Spinal cord (tissue), 10 donors: ENCODE data around the gene PGAM5. TPM values are rescaled to one million over a fixed set of nuclear protein-coding genes. Genes with fewer than 3 reads are reported as not detected.
A peak's percentile ranks its signal among the peaks of the same experiment; 100 is the strongest.
"Not testable (repeated sequence)": the region's sequence is repeated elsewhere in the genome, so short reads cannot be mapped to it uniquely, and the experiment has no call there.

Experiments used
- DNase-seq, 6 donors: peaks; one replicate each; pipeline versions ENCODE4 v3.0.0 to v3.0.0-alpha.2; 2013 to 2015; ENCODE audit warnings: low spot score in 6 of 6, low read depth in 4 of 6
- H3K27ac ChIP-seq: one replicate; pipeline ENCODE4 v1.5.1; 2013; ENCODE audit warnings: low read depth, low read length, control low read depth
- H3K27me3 ChIP-seq: one replicate; pipeline ENCODE4 v1.6.1; 2013; ENCODE audit warnings: low read length; ENCODE audit not compliant: control insufficient read depth, insufficient read depth
- H3K36me3 ChIP-seq: one replicate; pipeline ENCODE4 v1.6.1; 2013; ENCODE audit warnings: low read length; ENCODE audit not compliant: control insufficient read depth, insufficient read depth
- H3K4me1 ChIP-seq: one replicate; pipeline ENCODE4 v1.6.1; 2013; ENCODE audit warnings: low read length; ENCODE audit not compliant: control insufficient read depth, insufficient read depth
- H3K4me3 ChIP-seq: one replicate; pipeline ENCODE4 v1.5.1; 2013; ENCODE audit warnings: low read depth, low read length, control low read depth
- H3K9me3 ChIP-seq: one replicate; pipeline ENCODE4 v1.6.1; 2013; ENCODE audit warnings: low read length; ENCODE audit not compliant: control insufficient read depth, insufficient read depth
- WGBS: methylation state at CpG from one replicate; pipeline ENCODE4 v1.1.5; 2013; ENCODE audit warnings: missing lambda C conversion rate; ENCODE audit not compliant: insufficient coverage; 5-methylcytosine and 5-hydroxymethylcytosine counted together
- polyA plus RNA-seq, 2 donors: library from polyadenylated mRNA; unstranded; fragments of 120-200 nt; gene quantifications; one replicate each; pipeline ENCODE4 v1.2.1, GENCODE V29; 2013; ENCODE audit not compliant: insufficient read length in 2 of 2
- total RNA-seq, 2 donors: library from RNA; depleted of rRNA in 1 of 2; stranded (reverse); fragments of 120-200 nt in 1 of 2; fragments of >200 nt in 1 of 2; gene quantifications; one replicate each; pipeline versions ENCODE4 v1.2.3 to v1.2.4, GENCODE V29; 2013 to 2014
- donor health status: healthy.

PGAM5 gene
- total and polyA plus RNA-seq, 4 donors, result 19.9 to 34.8 (median 28.3) TPM

GRCh38 chr12:132687211-132688164 lies 23.2 kb upstream of the PGAM5 start, which contains the start of the genes POLE and PXMP2:
TSS of gene POLE (minus strand) at chr12:132687342. CDS start at chr12:132687315, 27 bp downstream.
TSS of gene PXMP2 (plus strand) at chr12:132687587. CDS start at chr12:132687671, 84 bp downstream.
- H3K36me3 ChIP-seq, result peaks cover 3% of the 10 kb centered on the region
- peak; percentile 85 to 99 (median 92) for DNase-seq
- H3K27me3 ChIP-seq, result no peaks in the 10 kb centered on the region
- H3K4me3 ChIP-seq, result peak within 1 kb of the TSS; percentile 46
- H3K4me1 ChIP-seq, result peaks cover 19% of the 10 kb centered on the region
- no peaks in the 10 kb centered on the region for H3K9me3 ChIP-seq
- under 1% methylated on average over 134 of the region's 134 CpGs for WGBS
- peak within 1 kb of the TSS; percentile 15 for H3K27ac ChIP-seq

- H3K4me1 ChIP-seq, result peaks cover 19% of the 10 kb centered on the region
- H3K9me3 ChIP-seq, result no peaks in the 10 kb centered on the region
- H3K36me3 ChIP-seq, result peaks cover 3% of the 10 kb centered on the region
- 68% methylated on average over 18 of the region's 18 CpGs for WGBS
- no peak overlapping the region for H3K27ac ChIP-seq
- no peak for DNase-seq
- H3K27me3 ChIP-seq, result no peaks in the 10 kb centered on the region
- H3K4me3 ChIP-seq, result peak overlapping the region; percentile 9
These were observed 21.4 kb upstream of the PGAM5 start for GRCh38 chr12:132689227-132689626.

GRCh38 chr12:132690112-132690511 lies 20.5 kb upstream of the PGAM5 start:
- peaks cover 19% of the 10 kb centered on the region for H3K4me1 ChIP-seq
- 79% methylated on average over 5 of the region's 9 CpGs for WGBS
- no peak overlapping the region for H3K27ac ChIP-seq

GRCh38 chr12:132692030-132692429 lies 18.6 kb upstream of the PGAM5 start:
- not testable (repeated sequence) for H3K4me1 ChIP-seq, H3K4me3 ChIP-seq, H3K9me3 ChIP-seq, H3K27me3 ChIP-seq, H3K27ac ChIP-seq, DNase-seq
- H3K36me3 ChIP-seq, result peaks cover 22% of the 10 kb centered on the region
- 100% methylated on average over 2 of the region's 3 CpGs for WGBS

More at GRCh38 chr12:132690112-132690511, 20.5 kb upstream of the PGAM5 start:
- no peaks in the 10 kb centered on the region for H3K27me3 ChIP-seq
- no peaks in the 10 kb centered on the region for H3K9me3 ChIP-seq
- no peak overlapping the region for H3K4me3 ChIP-seq
- peaks cover 3% of the 10 kb centered on the region for H3K36me3 ChIP-seq
- no peak for DNase-seq

GRCh38 chr12:132694888-132695287 lies 15.8 kb upstream of the PGAM5 start:
- peaks cover 38% of the 10 kb centered on the region for H3K36me3 ChIP-seq
- not testable (repeated sequence) for H3K27me3 ChIP-seq, H3K9me3 ChIP-seq, DNase-seq, H3K27ac ChIP-seq, H3K4me1 ChIP-seq, H3K4me3 ChIP-seq
- 97% methylated on average over 3 of the region's 3 CpGs for WGBS

- DNase-seq, result no peak
- WGBS, result 97% methylated on average over 12 of the region's 12 CpGs
- no peak overlapping the region for H3K4me3 ChIP-seq
- H3K4me1 ChIP-seq, result no peaks in the 10 kb centered on the region
- no peaks in the 10 kb centered on the region for H3K27me3 ChIP-seq
- H3K9me3 ChIP-seq, result no peaks in the 10 kb centered on the region
- H3K36me3 ChIP-seq, result peaks cover 37% of the 10 kb centered on the region
- no peak overlapping the region for H3K27ac ChIP-seq
These were observed 15.2 kb upstream of the PGAM5 start for GRCh38 chr12:132695431-132695830.

- DNase-seq, result no peak
- H3K36me3 ChIP-seq, result peaks cover 61% of the 10 kb centered on the region
- WGBS, result 97% methylated on average over 4 of the region's 5 CpGs
- no peaks in the 10 kb centered on the region for H3K9me3 ChIP-seq
- H3K4me3 ChIP-seq, result no peak overlapping the region
- H3K27ac ChIP-seq, result no peak overlapping the region
- H3K27me3 ChIP-seq, result no peaks in the 10 kb centered on the region
- no peaks in the 10 kb centered on the region for H3K4me1 ChIP-seq
These were observed 12.3 kb upstream of the PGAM5 start for GRCh38 chr12:132698341-132698740.

- peaks cover 78% of the 10 kb centered on the region for H3K36me3 ChIP-seq
- H3K9me3 ChIP-seq, result no peaks in the 10 kb centered on the region
- H3K27ac ChIP-seq, result no peak overlapping the region
- no peaks in the 10 kb centered on the region for H3K27me3 ChIP-seq
- DNase-seq, result no peak
- H3K4me1 ChIP-seq, result no peaks in the 10 kb centered on the region
- 95% methylated on average over 7 of the region's 10 CpGs for WGBS
- no peak overlapping the region for H3K4me3 ChIP-seq
These were observed 10.3 kb upstream of the PGAM5 start for GRCh38 chr12:132700212-132700822.

GRCh38 chr12:132702640-132703039 lies 8.0 kb upstream of the PGAM5 start:
- no peak for DNase-seq
- Histone ChIP-seq H3K36me3 (peaks cover 62% of the 10 kb centered on the region), H3K4me3 (no peak overlapping the region), H3K27ac (no peak overlapping the region), H3K4me1 (no peaks in the 10 kb centered on the region), H3K27me3 (no peaks in the 10 kb centered on the region), H3K9me3 (no peaks in the 10 kb centered on the region)
- WGBS, result 53% methylated on average over 2 of the region's 4 CpGs
